ENCODE data around the gene LIN28B. TPM values are rescaled to one million over a fixed set of nuclear protein-coding genes. Genes with fewer than 3 reads are reported as not detected.

LIN28B gene
- total RNA-seq, 1 donor from 2014 or later: 5.1 TPM

GRCh38 chr6:105109955-105110895, 153.3 kb downstream of the LIN28B start:
- DNase-seq (ENCODE audit: low spot score): no peak

- no peak for DNase-seq (ENCODE audit: low spot score)
Observed at GRCh38 chr6:105111105-105111504, 154.2 kb downstream of the LIN28B start.

- no peak for DNase-seq (ENCODE audit: low spot score)
Observed at GRCh38 chr6:105111871-105112270, 155.0 kb downstream of the LIN28B start.

- DNase-seq (ENCODE audit: low spot score): no peak
Observed at GRCh38 chr6:105112577-105112976, 155.7 kb downstream of the LIN28B start.

- no peak for DNase-seq (ENCODE audit: low spot score)
Observed at GRCh38 chr6:105113422-105113821, 156.5 kb downstream of the LIN28B start.

- DNase-seq (ENCODE audit: low spot score): no peak
Observed at GRCh38 chr6:105116150-105116549, 159.2 kb downstream of the LIN28B start.

- DNase-seq (ENCODE audit: low spot score): no peak
Observed at GRCh38 chr6:105120570-105120969, 163.7 kb downstream of the LIN28B start.

- DNase-seq (ENCODE audit: low spot score): no peak
Observed at GRCh38 chr6:105121981-105122380, 165.1 kb downstream of the LIN28B start.

GRCh38 chr6:105122717-105123116, 165.8 kb downstream of the LIN28B start:
- DNase-seq (ENCODE audit: low spot score): no peak

Other genes starting within 250 kb of the LIN28B start
- 42.4 TPM for gene HACE1, start 97.2 kb upstream of the LIN28B start, total RNA-seq (ENCODE audit: insufficient read depth, low replicate concordance)
- gene POPDC3, start 222.9 kb downstream of the LIN28B start, total RNA-seq (ENCODE audit: insufficient read depth, low replicate concordance): 1.7 TPM